Neural cell (in vitro differentiated cells): ENCODE measurements around the gene ITGA8.

Source experiments
- CTCF ChIP-seq: fragments of 450-650 bp; IDR thresholded peaks from 2 replicates; pipeline ENCODE4 v1.5.1; 2014; ENCODE audit warnings: antibody characterized with exemption, mild to moderate bottlenecking, moderate library complexity; ENCODE audit not compliant: poor library complexity, severe bottlenecking
- EP300 ChIP-seq: fragments of 450-650 bp; conservative IDR thresholded peaks from 2 replicates; pipeline ENCODE4 v1.6.1; 2014; ENCODE audit warnings: antibody characterized with exemption, mild to moderate bottlenecking, moderate library complexity; ENCODE audit not compliant: poor library complexity, severe bottlenecking

GRCh38 chr10:15744217-15744865, 24.6 kb upstream of the ITGA8 start:
- TF ChIP-seq CTCF (peak; percentile 28), EP300 (no peak)
